Stimulated activated CD8-positive, alpha-beta memory T cell treated with anti-CD3 and anti-CD28 coated beads, Interleukin-7, amount 100 ng/mL, for 24 hours (primary cell): ENCODE data around the gene TSKU.
A peak's percentile ranks its signal among the peaks of the same experiment; 100 is the strongest.
"Not testable (repeated sequence)": the region's sequence is repeated elsewhere in the genome, so short reads cannot be mapped to it uniquely, and the experiment has no call there.

Experiments used
- DNase-seq: peaks from one replicate; pipeline ENCODE4 v3.0.0-alpha.2; 2020; ENCODE audit warnings: low read depth

TSKU gene

DNA sequence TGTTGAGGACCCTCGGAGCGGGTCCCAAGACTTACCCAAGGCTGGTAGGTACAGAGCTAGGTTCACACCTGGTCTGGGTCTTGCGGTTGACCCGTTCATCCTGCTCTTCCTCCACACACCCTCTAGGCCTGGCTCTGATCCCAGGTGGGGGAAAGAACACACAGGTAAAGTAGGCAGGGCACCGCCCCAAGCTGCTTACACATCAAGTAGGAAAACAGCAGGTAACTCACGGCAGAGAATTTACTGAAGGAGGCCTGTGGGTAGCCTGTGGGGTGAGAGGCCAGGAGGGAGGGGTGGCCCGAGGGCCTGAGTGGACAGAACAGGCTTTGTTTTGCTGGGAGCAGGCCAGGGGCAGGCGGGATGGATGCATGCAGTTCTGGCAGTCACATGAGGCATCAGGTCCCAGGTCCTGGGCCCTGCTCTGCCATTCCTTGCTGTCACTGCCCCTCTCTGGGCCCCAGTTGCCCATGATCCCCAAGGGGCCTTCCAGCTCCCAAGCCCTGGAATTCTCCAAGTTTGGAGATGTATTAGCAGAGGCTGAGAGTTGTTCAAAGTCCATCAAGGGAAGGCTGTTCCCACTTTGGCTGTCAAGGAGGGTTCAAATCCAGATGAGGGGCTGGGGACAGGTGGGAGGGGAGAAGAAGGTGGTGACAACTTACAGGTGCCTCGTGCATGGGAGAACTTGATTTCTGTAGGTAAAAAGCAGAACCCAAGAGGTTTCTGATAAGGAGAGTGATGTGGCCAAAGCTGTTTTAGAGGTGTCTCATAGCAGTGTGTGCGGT is 5.7 kb downstream of the TSKU start:
- DNase-seq, result no peak

DNA sequence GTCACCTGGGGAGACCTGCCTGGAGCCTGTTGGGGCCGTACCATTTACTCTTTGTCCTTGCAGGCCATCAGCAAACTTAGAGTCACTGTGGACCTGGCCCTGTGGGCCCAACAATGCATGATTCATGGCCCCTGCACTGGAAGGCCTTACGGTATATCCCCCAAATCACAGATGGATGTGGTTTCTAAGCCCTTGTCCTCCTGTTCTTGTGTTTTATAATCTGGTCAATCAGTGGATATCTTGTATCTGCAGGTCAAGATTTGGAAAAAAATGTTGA is 6.2 kb downstream of the TSKU start:
- DNase-seq, result no peak

- no peak for DNase-seq
These were observed 7.1 kb downstream of the TSKU start for GRCh38 chr11:76790251-76790650.

- not testable (repeated sequence) for DNase-seq
These were observed 8.0 kb downstream of the TSKU start for GRCh38 chr11:76791002-76791770.

DNA sequence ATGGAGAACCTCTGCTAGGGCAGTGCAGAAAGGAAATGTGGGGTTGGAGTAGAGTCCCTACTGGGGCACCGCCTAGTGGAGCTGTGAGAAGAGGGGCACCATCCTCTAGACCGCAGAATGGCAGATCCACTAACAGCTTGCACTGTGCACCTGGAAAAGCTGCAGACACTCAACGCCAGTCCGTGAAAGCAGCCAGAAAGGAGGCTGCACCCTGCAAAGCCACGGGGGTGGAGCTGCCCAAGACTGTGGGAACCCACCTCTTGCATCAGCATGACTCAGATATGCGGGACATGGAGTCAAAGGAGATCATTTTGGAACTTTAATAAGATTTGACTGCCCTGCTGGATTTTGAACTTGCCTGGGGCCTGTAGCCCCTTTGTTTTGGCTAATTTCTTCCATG is 8.7 kb downstream of the TSKU start:
- no peak for DNase-seq

- no peak for DNase-seq
These were observed 9.5 kb downstream of the TSKU start for GRCh38 chr11:76792505-76793264.

DNA sequence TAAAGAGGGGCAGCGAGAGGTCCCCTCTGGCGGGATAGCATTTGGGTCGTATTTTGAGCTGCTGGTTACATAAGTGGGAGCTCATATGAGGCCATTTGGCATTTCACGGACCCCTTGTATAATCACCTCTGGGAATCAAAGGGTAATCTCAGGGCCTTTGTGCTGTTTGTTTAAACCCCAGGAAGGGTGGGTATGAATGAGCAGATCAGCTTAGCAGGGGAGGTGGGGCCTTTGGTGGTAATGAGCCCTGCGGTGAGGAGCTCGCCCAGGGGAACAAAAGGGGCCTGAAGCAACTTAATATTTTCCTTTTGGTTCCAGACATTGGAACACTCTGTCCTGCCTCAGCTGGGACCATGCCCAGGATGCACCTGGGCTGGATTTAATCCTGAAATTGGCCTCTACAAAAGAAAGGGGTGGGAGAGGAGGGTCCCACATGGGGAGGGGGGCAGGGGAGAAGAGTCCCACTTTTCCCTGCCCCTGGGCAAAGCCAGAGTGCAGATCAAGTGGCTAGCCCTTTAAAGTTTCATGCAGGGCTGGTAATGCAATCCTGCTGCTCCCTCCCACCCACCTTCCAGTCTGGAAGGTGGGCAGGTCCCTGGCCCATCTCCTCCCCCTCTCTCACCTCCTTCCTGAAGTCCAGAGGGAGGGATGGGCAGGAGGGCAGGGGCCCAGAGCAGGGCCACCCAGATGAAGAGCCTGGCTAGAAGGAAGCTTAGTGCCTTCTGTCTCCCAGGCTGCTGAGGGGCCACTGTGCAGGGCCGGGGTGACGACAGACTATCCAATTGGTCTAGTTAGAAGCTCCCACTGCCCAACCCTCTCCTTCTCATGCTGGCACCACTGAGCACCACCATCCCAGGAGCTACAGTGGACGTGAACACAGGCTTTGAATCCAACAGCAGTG is 10.5 kb downstream of the TSKU start:
- no peak for DNase-seq

- DNase-seq, result no peak
These were observed 11.5 kb downstream of the TSKU start for GRCh38 chr11:76794371-76795289.

DNA sequence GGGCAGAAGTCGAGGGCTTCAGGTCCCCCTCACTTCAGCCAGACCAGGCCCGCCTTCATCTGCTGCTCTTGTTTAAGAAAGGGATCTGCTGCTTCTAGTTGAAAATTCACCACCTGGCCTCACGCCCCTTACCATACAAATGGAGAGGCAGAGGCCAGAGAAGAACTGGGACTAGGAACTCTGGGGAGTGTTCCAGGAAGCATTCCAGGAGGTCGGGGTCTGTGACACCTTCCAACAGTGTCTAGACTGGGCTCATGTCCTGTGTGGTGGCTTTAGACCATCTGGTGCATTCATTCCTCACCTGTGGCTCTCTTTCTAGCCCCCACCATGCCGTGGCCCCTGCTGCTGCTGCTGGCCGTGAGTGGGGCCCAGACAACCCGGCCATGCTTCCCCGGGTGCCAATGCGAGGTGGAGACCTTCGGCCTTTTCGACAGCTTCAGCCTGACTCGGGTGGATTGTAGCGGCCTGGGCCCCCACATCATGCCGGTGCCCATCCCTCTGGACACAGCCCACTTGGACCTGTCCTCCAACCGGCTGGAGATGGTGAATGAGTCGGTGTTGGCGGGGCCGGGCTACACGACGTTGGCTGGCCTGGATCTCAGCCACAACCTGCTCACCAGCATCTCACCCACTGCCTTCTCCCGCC is 12.3 kb downstream of the TSKU start:
- DNase-seq, result no peak

GRCh38 chr11:76795936-76796441 is 12.8 kb downstream of the TSKU start:
- DNase-seq, result no peak

- DNase-seq, result no peak
These were observed 13.5 kb downstream of the TSKU start for GRCh38 chr11:76796511-76797198.

DNA sequence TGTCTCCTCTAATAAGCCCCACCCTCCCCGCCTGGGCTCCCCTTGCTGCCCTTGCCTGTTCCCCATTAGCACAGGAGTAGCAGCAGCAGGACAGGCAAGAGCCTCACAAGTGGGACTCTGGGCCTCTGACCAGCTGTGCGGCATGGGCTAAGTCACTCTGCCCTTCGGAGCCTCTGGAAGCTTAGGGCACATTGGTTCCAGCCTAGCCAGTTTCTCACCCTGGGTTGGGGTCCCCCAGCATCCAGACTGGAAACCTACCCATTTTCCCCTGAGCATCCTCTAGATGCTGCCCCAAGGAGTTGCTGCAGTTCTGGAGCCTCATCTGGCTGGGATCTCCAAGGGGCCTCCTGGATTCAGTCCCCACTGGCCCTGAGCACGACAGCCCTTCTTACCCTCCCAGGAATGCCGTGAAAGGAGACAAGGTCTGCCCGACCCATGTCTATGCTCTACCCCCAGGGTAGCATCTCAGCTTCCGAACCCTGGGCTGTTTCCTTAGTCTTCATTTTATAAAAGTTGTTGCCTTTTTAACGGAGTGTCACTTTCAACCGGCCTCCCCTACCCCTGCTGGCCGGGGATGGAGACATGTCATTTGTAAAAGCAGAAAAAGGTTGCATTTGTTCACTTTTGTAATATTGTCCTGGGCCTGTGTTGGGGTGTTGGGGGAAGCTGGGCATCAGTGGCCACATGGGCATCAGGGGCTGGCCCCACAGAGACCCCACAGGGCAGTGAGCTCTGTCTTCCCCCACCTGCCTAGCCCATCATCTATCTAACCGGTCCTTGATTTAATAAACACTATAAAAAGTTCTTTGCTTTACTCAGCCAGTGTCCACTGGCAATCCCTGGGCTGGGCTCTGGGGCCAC is 14.4 kb downstream of the TSKU start:
- no peak for DNase-seq

DNA sequence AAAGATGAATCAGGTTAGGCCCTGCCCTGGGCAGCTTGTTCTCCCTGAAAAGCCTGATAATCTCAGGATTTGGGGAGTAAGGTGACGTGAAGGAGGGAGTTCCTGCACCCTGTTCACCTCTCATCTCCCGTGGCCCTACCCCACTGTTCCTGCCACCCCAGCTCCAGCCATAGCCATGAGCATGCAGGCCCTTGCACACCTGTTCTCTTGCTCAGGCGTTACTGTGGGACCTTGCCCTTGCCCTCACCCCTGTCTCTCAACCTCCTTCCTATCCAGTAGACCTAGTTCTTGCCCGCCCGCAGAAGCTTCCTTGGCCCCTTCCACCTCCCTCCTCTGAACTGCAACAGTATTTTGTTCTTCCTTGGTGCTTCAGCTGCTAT is 15.0 kb downstream of the TSKU start:
- no peak for DNase-seq

DNA sequence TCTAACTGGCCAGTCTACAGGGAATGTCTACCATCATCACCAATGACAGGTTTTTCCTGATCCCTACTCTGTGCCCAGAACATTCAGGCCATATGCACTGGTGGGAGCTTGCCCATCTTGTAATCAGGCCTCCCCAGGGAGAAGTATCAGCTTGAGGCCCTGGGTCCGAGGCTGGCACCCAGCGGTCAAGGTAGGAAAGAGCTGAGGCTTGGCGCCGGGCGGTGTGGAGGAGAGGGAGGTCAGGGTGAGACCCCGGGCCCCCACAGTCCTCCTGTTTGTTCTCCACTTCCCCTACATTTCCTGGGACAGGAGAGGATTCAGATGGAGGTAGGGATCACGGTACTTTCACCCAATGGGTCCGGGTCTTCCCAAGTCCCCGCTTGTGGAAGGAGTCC is 15.5 kb downstream of the TSKU start:
- no peak for DNase-seq

DNA sequence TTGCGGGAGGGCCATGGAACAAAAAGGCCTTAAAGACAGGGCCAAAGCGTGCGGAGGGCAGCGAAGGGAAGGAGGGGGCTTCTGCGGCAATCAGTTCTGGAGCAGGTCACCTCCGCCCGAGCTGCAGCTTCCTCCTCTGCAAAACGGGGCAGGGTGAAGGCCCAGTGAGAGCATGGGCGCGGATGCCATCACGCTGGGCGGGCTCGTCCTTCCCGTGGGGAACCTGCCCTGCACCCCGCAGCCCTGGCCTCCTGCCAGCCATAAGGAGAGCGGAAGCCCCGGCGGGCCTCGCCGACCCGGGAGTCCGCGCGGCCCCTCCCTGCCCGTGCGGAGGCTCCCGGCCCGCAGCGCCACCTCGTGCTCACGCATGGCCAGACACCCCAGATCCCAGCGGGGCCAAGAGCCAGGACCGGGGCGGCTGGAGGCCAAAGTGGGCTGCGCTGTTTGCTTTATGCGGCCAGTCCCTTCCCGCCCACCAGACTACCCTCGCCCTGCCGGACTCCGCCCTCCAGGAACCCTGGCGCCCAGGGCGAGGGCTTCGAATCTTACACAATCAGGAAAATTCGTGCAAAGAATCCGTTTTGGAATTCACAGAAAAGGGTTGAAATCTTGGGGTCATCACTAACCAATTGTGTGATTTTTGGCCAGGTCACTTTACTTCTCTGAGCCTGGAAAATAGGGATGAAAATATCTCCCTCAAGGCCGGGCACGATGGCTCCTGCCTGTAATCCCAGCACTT is 16.1 kb downstream of the TSKU start:
- peak; percentile 45 for DNase-seq

DNA sequence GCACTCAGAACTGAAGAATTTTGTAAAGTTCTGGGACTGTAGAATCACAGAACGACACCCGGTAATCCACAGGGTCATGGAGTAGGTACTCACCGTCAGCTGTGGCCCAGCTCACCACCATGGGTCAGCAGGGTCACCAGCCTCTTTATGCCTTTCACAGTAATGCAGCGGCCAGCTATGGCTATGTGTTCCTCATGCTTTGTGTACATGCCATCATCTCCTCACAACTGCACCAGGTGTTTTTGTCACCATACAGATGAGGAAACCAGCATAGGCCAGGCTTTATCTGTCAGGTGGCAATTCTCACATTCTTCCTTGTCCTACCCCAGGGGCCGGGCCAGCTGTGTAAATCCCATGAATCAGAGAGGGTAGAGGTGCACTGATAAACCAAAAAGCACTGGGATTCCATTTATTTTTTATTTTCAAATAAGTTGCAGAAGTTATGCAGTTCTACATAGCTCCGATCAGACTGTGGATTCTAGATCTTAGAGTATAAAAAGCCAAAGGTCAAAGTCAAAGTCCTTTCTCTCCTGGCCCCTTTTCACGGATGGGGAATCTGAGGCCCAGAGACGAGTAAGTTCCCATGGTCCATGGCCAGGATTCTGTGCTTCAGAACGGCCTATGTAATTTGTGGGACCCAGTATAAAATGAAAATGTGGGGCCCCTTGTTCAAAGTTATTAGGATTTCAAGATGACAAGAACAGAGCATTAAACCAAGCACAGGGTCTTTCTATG is 17.5 kb downstream of the TSKU start:
- no peak for DNase-seq

DNA sequence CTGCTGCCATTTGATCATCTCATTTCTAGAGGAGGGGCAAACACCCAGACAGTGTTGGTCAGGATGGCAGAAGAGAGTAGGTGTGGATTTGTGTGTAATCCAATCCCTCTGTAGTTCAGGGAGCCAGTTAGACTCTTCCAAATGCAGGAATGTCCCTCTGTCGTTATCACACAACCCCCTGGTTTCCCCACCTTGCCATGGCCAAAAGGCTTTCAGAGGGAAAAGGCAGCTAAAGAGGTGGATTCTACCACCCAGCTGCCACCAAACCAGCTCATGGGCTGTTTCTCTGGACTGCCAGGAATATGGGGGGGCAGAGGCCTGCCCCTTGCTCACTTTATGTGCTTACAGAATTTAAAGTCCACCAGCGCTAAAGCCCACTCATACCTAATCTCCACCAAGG is 18.1 kb downstream of the TSKU start:
- no peak for DNase-seq
